Activated CD4-positive, alpha-beta memory T cell treated with anti-CD3 and anti-CD28 coated beads for 36 hours (primary cell): Measurements from ENCODE around the gene TNFRSF1A. TPM values are rescaled to one million over a fixed set of nuclear protein-coding genes. Genes with fewer than 3 reads are reported as not detected.

Experiments used
- CTCF ChIA-PET: fragments of 350-600 bp; sonication (Branson Sonifier 250); formaldehyde crosslinking; loops from one replicate; lab custom pipeline; 2021; ENCODE audit warnings: antibody characterized with exemption, inconsistent platforms; lab: Charles Lee
- POLR2A ChIA-PET: fragments of 350-600 bp; sonication (Branson Sonifier 250); formaldehyde crosslinking; loops from one replicate; lab custom pipeline; 2021; ENCODE audit warnings: antibody characterized with exemption; lab: Charles Lee
- DNase-seq: peaks from one replicate; pipeline ENCODE4 v3.0.0-alpha.2; 2020
- H3K27ac Mint-ChIP-seq: one replicate; pipeline ENCODE4 v1.8.0; 2021; ENCODE audit warnings: mixed read lengths
- H3K27me3 Mint-ChIP-seq: one replicate; pipeline ENCODE4 v1.8.0; 2021; ENCODE audit warnings: mixed read lengths
- H3K36me3 Mint-ChIP-seq: one replicate; pipeline ENCODE4 v1.8.0; 2021; ENCODE audit warnings: mixed read lengths
- H3K4me1 Mint-ChIP-seq: one replicate; pipeline ENCODE4 v1.8.0; 2021; ENCODE audit warnings: low read depth, mixed read lengths
- H3K4me3 Mint-ChIP-seq: one replicate; pipeline ENCODE4 v1.8.0; 2021; ENCODE audit warnings: mild to moderate bottlenecking, mixed read lengths
- H3K9me3 Mint-ChIP-seq: one replicate; pipeline ENCODE4 v1.8.0; 2021; ENCODE audit warnings: mixed read lengths
- intact Hi-C: fragments of 100-400 bp; cut with micrococcal nuclease; formaldehyde crosslinking; loops from one replicate; pipeline ENCODE4 v1.15.1; 2023
- total RNA-seq, 2 experiments: library from RNA; stranded (reverse); gene quantifications; one replicate each; pipeline ENCODE4 v1.2.3, GENCODE V29; 2021

Gene TNFRSF1A
- total RNA-seq, 2 experiments from 2014 or later, result 47.5 to 49.6 TPM

DNA sequence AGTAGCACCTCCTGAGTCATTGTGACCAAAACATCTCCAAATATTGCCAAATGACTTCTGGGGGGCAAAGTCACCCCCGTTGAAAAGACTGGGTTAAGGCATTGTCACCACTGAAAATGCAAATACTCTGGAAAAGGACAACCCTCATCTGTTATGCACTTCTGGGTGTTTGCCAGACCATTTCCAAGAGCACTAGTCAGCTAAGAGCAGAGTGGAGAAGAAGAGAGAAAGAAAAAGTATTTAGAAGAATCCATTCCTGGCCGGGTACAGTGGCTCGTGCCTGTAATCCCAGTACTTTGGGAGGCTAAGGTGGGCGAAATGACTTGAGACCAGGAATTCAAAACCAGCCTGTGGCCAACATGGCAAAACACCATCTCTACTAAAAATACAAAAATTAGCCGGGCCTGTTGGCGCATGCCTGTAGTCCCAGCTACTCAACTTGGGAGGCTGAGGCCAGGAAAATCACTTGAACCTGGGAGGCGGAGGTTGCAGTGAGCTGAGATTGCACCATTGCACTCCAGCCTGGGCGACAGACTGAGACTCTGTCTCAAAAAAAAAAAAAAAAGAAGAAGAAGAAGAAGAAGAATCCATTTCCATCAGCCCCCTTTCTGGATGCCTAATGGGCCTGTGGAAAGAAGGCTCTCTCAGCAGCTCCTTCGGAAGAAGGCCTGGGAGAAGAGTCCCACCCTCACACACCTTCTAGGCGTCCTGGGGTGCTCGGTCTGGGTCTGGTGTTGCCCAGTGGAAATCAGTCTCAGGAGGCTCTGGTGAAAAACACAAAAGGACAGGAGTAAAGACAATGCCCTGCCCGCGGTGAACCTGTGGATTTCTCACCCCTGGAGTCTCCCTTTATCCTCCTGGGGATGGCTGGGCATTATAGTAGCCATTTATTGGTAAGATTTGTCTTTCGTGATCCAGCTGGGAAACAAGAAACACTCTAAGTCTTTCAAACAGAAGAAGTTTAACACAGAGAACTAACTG lies 38.6 kb upstream of the TNFRSF1A start:
- POLR2A ChIA-PET, result no interaction called here
- Mint-ChIP-seq H3K9me3 (no peaks in the 10 kb centered on the region), H3K27ac (no peak overlapping the region), H3K27me3 (peaks cover 20% of the 10 kb centered on the region), H3K36me3 (no peaks in the 10 kb centered on the region), H3K4me3 (no peak overlapping the region), H3K4me1 (peaks cover 18% of the 10 kb centered on the region)
- CTCF ChIA-PET, result no interaction called here
- DNase-seq, result no peak
- intact Hi-C loops, result no loop called here

- intact Hi-C loops, result no loop called here
- Mint-ChIP-seq H3K4me1 (peaks cover 15% of the 10 kb centered on the region), H3K27me3 (peaks cover 15% of the 10 kb centered on the region), H3K36me3 (no peaks in the 10 kb centered on the region), H3K27ac (no peak overlapping the region), H3K4me3 (no peak overlapping the region), H3K9me3 (no peaks in the 10 kb centered on the region)
- CTCF ChIA-PET, result no interaction called here
- POLR2A ChIA-PET, result no interaction called here
- DNase-seq, result no peak
Observed at GRCh38 chr12:6378709-6379472, 37.0 kb upstream of the TNFRSF1A start.

DNA sequence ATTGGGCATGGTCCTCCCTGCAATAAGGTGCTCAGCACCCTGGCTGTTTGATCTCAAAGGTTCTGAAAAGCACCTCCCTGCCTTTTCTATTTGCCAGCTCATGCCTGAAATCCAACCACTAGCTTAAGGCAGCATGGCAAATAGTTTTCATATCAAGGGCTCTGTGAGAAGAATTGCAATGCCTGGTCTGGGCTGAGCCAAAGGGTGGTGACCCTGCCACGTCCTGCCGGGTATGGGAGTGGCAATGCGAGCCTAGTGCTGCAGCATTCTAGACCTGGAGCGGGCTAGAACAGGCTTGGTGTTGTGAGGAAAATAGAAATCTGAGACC lies 35.8 kb upstream of the TNFRSF1A start:
- intact Hi-C loops, result no loop called here
- Mint-ChIP-seq H3K36me3 (no peaks in the 10 kb centered on the region), H3K4me1 (peaks cover 21% of the 10 kb centered on the region), H3K9me3 (no peaks in the 10 kb centered on the region), H3K27me3 (peaks cover 9% of the 10 kb centered on the region), H3K27ac (no peak overlapping the region), H3K4me3 (no peak overlapping the region)
- CTCF ChIA-PET, result interaction anchor here (0.6 to 1.0 kb wide), 2 partner anchors 10 to 1701 kb away, joined by 3 to 4 read pairs; no protein-coding TSS in a partner anchor
- DNase-seq, result no peak
- POLR2A ChIA-PET, result no interaction called here

DNA sequence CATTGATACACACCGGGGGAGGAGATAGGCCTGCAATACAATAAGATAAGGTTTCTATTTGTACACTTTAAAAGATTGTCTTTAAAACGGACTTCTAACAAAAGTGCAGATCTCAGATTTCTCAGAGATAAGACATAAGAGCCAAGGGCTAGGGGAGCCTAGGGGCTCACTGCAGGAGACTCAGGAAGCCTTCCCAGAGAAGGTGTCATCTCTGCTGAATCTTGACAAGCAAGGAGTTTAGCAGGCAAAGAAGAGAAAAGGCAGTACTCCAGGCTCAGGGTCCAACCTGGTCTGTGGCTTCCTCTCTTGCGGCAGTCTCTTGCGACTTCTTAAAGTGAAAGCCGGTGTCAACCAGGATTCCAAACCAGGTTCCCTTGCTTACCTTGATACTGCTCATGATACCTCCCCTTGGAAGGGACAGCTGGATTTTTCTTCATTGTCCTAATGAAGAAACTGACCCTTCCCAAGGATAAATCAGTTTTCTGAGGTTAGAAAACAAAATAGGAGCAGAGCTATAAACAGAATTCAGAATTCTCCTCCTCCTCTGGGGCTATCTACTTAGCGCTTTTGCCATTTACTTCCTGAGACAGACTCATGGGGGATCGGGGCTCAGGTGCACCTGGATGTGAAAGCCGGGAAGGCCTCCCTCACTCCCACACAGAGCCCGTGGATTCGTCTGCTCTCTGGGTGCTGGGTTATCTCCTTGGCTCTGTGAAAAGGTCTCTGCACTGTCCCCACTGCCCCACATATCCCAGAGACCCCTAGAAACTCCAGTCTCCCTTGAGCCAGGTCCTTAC lies 35.2 kb upstream of the TNFRSF1A start:
- ChIA-PET POLR2A (no interaction called here), CTCF (interaction anchor here (1.0 kb wide), 1 partner anchor 9 kb away, joined by 3 read pairs; no protein-coding TSS in a partner anchor)
- DNase-seq, result no peak
- Mint-ChIP-seq H3K4me3 (peak overlapping the region; percentile 28), H3K4me1 (peaks cover 27% of the 10 kb centered on the region), H3K27me3 (peaks cover 6% of the 10 kb centered on the region), H3K9me3 (no peaks in the 10 kb centered on the region), H3K36me3 (no peaks in the 10 kb centered on the region), H3K27ac (no peak overlapping the region)
- intact Hi-C loops, result no loop called here

GRCh38 chr12:6376079-6376869 lies 34.4 kb upstream of the TNFRSF1A start:
- no peak overlapping the region for H3K27ac Mint-ChIP-seq
- ChIA-PET POLR2A (no interaction called here), CTCF (no interaction called here)
- H3K9me3 Mint-ChIP-seq, result no peaks in the 10 kb centered on the region
- H3K36me3 Mint-ChIP-seq, result no peaks in the 10 kb centered on the region
- intact Hi-C loops, result no loop called here
- H3K4me1 Mint-ChIP-seq, result peaks cover 27% of the 10 kb centered on the region
- peak overlapping the region; percentile 28 for H3K4me3 Mint-ChIP-seq
- DNase-seq, result peak; percentile 22
- H3K27me3 Mint-ChIP-seq, result peaks cover 2% of the 10 kb centered on the region

- Mint-ChIP-seq H3K4me3 (no peak within 1 kb of the TSS), H3K9me3 (no peaks in the 10 kb centered on the region), H3K27ac (no peak within 1 kb of the TSS), H3K27me3 (no peaks in the 10 kb centered on the region), H3K4me1 (peaks cover 30% of the 10 kb centered on the region), H3K36me3 (no peaks in the 10 kb centered on the region)
- no peak for DNase-seq
- ChIA-PET POLR2A (interaction anchor here (0.6 kb wide), 1 partner anchor 445 kb away, joined by 4 read pairs; no protein-coding TSS in a partner anchor), CTCF (interaction anchor here (1.4 kb wide), 1 partner anchor 40 kb away, joined by 6 read pairs; no protein-coding TSS in a partner anchor)
- intact Hi-C loops, result no loop called here
Observed at GRCh38 chr12:6375269-6376078, 33.6 kb upstream of the TNFRSF1A start, which contains the start of gene SCNN1A. Gene SCNN1A, minus strand, starts transcription at chr12:6375563. Its CDS starts 780 bp downstream, at chr12:6374783.

GRCh38 chr12:6374786-6375160 lies 32.9 kb upstream of the TNFRSF1A start:
- Mint-ChIP-seq H3K4me1 (peaks cover 30% of the 10 kb centered on the region), H3K27me3 (no peaks in the 10 kb centered on the region), H3K36me3 (no peaks in the 10 kb centered on the region), H3K4me3 (no peak overlapping the region), H3K9me3 (no peaks in the 10 kb centered on the region), H3K27ac (no peak overlapping the region)
- intact Hi-C loops, result no loop called here
- ChIA-PET CTCF (interaction anchor here (1.4 kb wide), 1 partner anchor 39 kb away, joined by 6 read pairs; no protein-coding TSS in a partner anchor), POLR2A (no interaction called here)
- no peak for DNase-seq

DNA sequence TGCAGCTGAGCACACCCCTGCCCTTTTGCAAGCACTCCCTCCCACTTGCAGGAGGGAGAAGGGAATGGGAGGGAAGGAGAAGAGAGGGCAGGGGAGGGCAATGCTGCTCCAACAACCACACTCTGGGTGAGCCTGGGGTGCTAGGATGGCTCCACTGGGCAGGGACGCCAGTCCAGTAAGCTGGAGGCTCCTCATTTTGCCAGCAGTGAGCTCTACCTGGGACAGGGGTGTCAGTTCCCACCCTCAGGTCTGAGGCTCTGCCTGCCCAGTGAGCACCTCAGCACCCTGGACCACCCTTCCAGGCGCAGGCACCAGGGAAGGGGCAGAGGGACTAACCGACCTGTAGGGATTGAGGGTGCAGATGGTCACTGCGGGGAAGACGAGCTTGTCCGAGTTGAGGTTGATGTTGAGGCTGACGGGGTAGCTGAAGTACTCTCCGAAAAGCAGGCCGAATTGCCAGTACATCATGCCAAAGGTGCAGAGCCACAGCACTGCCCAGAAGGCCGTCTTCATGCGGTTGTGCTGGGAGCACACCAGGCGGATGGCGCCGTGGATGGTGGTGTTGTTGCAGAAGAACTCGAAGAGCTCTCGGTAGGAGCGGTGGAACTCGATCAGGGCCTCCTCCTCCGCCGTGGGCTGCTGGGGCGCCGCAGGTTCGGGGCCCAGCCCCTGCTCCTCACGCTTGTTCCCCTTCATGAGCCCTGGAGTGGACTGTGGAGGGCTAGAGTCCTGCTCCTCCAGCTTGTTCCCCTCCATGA lies 32.3 kb upstream of the TNFRSF1A start:
- no peak for DNase-seq
- ChIA-PET CTCF (interaction anchor here (1.4 to 2.0 kb wide), 2 partner anchors 39 to 51 kb away, joined by 5 to 6 read pairs; no protein-coding TSS in a partner anchor), POLR2A (no interaction called here)
- Mint-ChIP-seq H3K27ac (no peak overlapping the region), H3K36me3 (no peaks in the 10 kb centered on the region), H3K9me3 (no peaks in the 10 kb centered on the region), H3K27me3 (no peaks in the 10 kb centered on the region), H3K4me3 (no peak overlapping the region), H3K4me1 (peaks cover 30% of the 10 kb centered on the region)
- intact Hi-C loops, result no loop called here

DNA sequence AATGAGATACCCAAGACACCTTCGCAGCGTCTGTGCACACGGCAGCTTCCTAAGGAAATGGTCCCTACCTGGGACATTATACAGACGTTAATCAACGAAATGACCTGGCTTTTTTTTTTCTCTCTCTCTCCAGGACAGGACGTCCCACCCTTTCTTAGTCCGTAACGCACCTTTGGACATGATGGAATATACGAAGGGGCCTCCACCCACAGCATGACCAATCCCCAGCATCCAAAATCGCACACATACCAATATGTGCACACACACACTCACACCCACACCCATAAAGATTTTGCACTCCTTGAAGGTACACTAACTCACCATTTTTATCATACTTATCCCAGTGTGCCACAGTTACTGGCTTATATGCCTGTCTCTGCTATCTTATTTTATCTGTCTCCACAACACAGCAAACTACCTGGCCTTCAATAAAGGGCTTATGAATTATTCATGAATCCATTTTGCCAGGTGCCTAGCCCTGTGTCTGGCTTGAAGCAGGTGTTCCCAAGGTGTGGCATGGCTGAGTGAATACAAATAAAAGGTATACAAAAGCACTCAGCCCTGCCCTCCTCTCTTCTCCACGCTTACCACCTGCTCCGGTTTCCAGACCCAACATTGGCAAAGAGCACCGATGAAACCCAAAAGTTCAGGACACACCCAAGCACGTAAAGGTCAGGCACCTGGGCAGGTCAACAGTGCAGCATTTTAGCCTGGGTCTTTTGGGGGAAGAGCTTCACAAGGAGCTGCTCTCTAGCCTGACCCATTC lies 31.3 kb upstream of the TNFRSF1A start:
- DNase-seq, result no peak
- ChIA-PET CTCF (interaction anchor here (2.0 kb wide), 1 partner anchor 50 kb away, joined by 5 read pairs; no protein-coding TSS in a partner anchor), POLR2A (no interaction called here)
- Mint-ChIP-seq H3K9me3 (no peaks in the 10 kb centered on the region), H3K4me3 (no peak overlapping the region), H3K36me3 (no peaks in the 10 kb centered on the region), H3K27me3 (no peaks in the 10 kb centered on the region), H3K4me1 (peaks cover 36% of the 10 kb centered on the region), H3K27ac (peak overlapping the region; percentile 73)
- intact Hi-C loops, result no loop called here
